K562 (cell line): ENCODE results near the gene PLXNA2. TPM values are rescaled to one million over a fixed set of nuclear protein-coding genes. Genes with fewer than 3 reads are reported as not detected.

Experiments
- ATAC-seq: fragments of 200-7000 bp; cut with Tn5 transposase; 3 replicates; pipeline ENCODE4 v1.9.1; 2020; ENCODE audit warnings: moderate library complexity
- BruUV-seq: library from RNA; stranded (reverse); fragments of 400-500 nt; replicated peaks from 2 replicates; lab custom pipeline; 2021; lab: Mats Ljungman, UMichigan
- CTCF ChIA-PET: fragments of 300-600 bp; formaldehyde crosslinking; extraction: SDS; loops from one replicate; lab custom pipeline; 2021; ENCODE audit warnings: low intra/inter-chr PET ratio; lab: Yijun Ruan, JAX
- POLR2A ChIA-PET: fragments of 300-600, 350-650 bp; sonication (Branson Sonifier 250); formaldehyde crosslinking; extraction: SDS; loops from one replicate; lab custom pipeline; 2021; ENCODE audit warnings: antibody characterized with exemption, inconsistent platforms; lab: Yijun Ruan, JAX
- DNase-seq, 4 experiments: peaks; one replicate each; pipeline versions ENCODE4 v3.0.0 to v3.0.0-alpha.2; 2011 to 2018; ENCODE audit warnings: low spot score in 3 of 4, mixed read lengths in 3 of 4; ENCODE audit errors: extremely low read depth in 1 of 4
- FAIRE-seq: peaks from 2 replicates; lab custom pipeline; 2011; peaks lifted over from hg19 to GRCh38; lab: Jason Lieb, UNC
- H2AFZ ChIP-seq: 2 replicates; pipeline ENCODE4 v1.6.0; 2011; ENCODE audit warnings: low read depth, low read length, control low read depth, inconsistent platforms
- H3K27ac ChIP-seq: fragments of 200-600 bp; 3 replicates; pipeline ENCODE4 v1.8.0; 2011; ENCODE audit warnings: low read depth, mild to moderate bottlenecking, control low read depth, inconsistent platforms, low read length, moderate library complexity, mixed read lengths; ENCODE audit errors: extremely low read depth
- H3K27me3 ChIP-seq, 2 experiments: fragments of 300-600 bp in 1 of 2; 2 replicates in 1 of 2; 3 replicates in 1 of 2; pipeline versions ENCODE4 v1.6.0 to v1.8.0; 2011; ENCODE audit warnings: inconsistent platforms in 2 of 2, low read length in 2 of 2, mild to moderate bottlenecking in 1 of 2, mixed read lengths in 1 of 2, moderate library complexity in 1 of 2; ENCODE audit not compliant: control insufficient read depth in 2 of 2, insufficient read depth in 2 of 2
- H3K36me3 ChIP-seq: fragments of 300-600 bp; 3 replicates; pipeline ENCODE4 v1.8.0; 2011; ENCODE audit warnings: mild to moderate bottlenecking, low read length, inconsistent platforms; ENCODE audit not compliant: control insufficient read depth, insufficient read depth
- H3K4me1 ChIP-seq, 2 experiments: fragments of 200-600 bp in 1 of 2; replicated peaks in 1 of 2; 2 replicates in 1 of 2; 3 replicates in 1 of 2; pipeline versions ENCODE4 v1.5.1 to v1.8.0; 2011; ENCODE audit warnings: inconsistent platforms in 2 of 2, low read length in 2 of 2, mild to moderate bottlenecking in 1 of 2, mixed read lengths in 1 of 2, moderate library complexity in 1 of 2; ENCODE audit not compliant: control insufficient read depth in 2 of 2, insufficient read depth in 2 of 2
- H3K4me2 ChIP-seq: 2 replicates; pipeline ENCODE4 v1.6.1; 2011; ENCODE audit warnings: low read length, control low read depth, inconsistent platforms, mixed read lengths; ENCODE audit not compliant: insufficient read depth
- H3K4me3 ChIP-seq: fragments of 200-600 bp; sonication (generic), shearing (Covaris generic); 2 replicates; pipeline ENCODE4 v1.5.1; 2016; ENCODE audit warnings: control low read depth, inconsistent platforms
- H3K79me2 ChIP-seq: fragments of 200-600 bp; 3 replicates; pipeline ENCODE4 v1.8.0; 2011; ENCODE audit warnings: low read length, inconsistent platforms; ENCODE audit not compliant: control insufficient read depth, insufficient read depth
- H3K9ac ChIP-seq, 2 experiments: 2 replicates each; pipeline versions ENCODE4 v1.6.0 to v1.6.1; 2011; ENCODE audit warnings: low read depth in 2 of 2, low read length in 2 of 2, control low read depth in 1 of 2, inconsistent platforms in 1 of 2, mild to moderate bottlenecking in 1 of 2, mixed read lengths in 1 of 2; ENCODE audit not compliant: insufficient read depth in 1 of 2
- H3K9me1 ChIP-seq: one replicate; pipeline ENCODE4 v1.6.0; 2011; ENCODE audit warnings: inconsistent platforms, mild to moderate bottlenecking, low read length, moderate library complexity; ENCODE audit not compliant: control insufficient read depth, insufficient read depth
- H3K9me3 ChIP-seq: replicated peaks from 2 replicates; pipeline ENCODE4 v1.5.1; 2011; ENCODE audit warnings: low read depth, low read length, inconsistent platforms; ENCODE audit not compliant: control insufficient read depth, insufficient read depth
- H4K20me1 ChIP-seq: replicated peaks from 2 replicates; pipeline ENCODE4 v1.6.1; 2011; ENCODE audit warnings: low read length, inconsistent platforms, mixed read lengths; ENCODE audit not compliant: control insufficient read depth, insufficient read depth
- AFF4 ChIP-seq: sonication (generic); formaldehyde crosslinking; IDR thresholded peaks from 2 replicates; pipeline ENCODE4 v1.8.0; 2023; ENCODE audit warnings: mild to moderate bottlenecking, missing genetic modification reagents
- CBFA2T3 ChIP-seq: fragments of 450-650 bp; IDR thresholded peaks from 2 replicates; pipeline ENCODE4 v1.6.1; 2017
- SMAD1 ChIP-seq: fragments of 150-350 bp; IDR thresholded peaks from 2 replicates; pipeline ENCODE4 v1.6.1; 2014; ENCODE audit warnings: low read length, low read depth; ENCODE audit not compliant: partially characterized antibody
- ZNF197 ChIP-seq: fragments of 200-800 bp; sonication (Bioruptor generic); IDR thresholded peaks from 2 replicates; pipeline ENCODE4 v1.6.1; 2016; ENCODE audit warnings: low read depth, missing genetic modification characterization, missing compliant biosample characterization
- ZNF511 ChIP-seq: sonication (generic); formaldehyde crosslinking; IDR thresholded peaks from 2 replicates; pipeline ENCODE4 v1.8.0; 2022; ENCODE audit warnings: mild to moderate bottlenecking, missing genetic modification reagents
- WGBS: fragments of 100-300 bp; shearing (Covaris generic); methylation state at CpG from one replicate; pipeline ENCODE4 v1.1.6; 2016; ENCODE audit warnings: low coverage, mixed read lengths; ENCODE audit not compliant: insufficient coverage; ENCODE audit errors: missing lambda C conversion rate; 5-methylcytosine and 5-hydroxymethylcytosine counted together
- in situ Hi-C: fragments of 300-500 bp; cut with MboI; formaldehyde crosslinking; loops from 4 replicates; pipeline ENCODE4 v1.15.0; 2018; ENCODE audit warnings: inconsistent platforms, mixed read lengths
- intact Hi-C: fragments of 100-400 bp; cut with micrococcal nuclease; formaldehyde crosslinking; loops from 2 replicates; pipeline ENCODE4 v1.14.2; 2022
- polyA plus RNA-seq, 8 experiments: library from polyadenylated mRNA; depleted of rRNA in 4 of 8; stranded (reverse) in 5 of 8; unstranded in 3 of 8; fragments of >200 nt; fragmentation: Nextera tagmentation in 2 of 8; fragmentation: Illumina TruSeq in 1 of 8; extraction: Ambion mirVana in 2 of 8; extraction: Trizol in 1 of 8; gene quantifications; 2 replicates each; pipeline versions ENCODE4 v1.2.1 to v1.2.3, GENCODE V29; 2011 to 2014; ENCODE audit warnings: inconsistent platforms in 1 of 8, missing spikeins in 1 of 8
- total RNA-seq, 7 experiments: library from RNA; depleted of rRNA in 6 of 7; stranded (reverse); fragments of >200 nt in 6 of 7; fragmentation: Illumina TruSeq in 2 of 7; extraction: Trizol in 2 of 7; gene quantifications; 2 replicates each; pipeline versions ENCODE4 v1.2.1 to v1.2.3, GENCODE V29; 2011 to 2021; ENCODE audit warnings: low replicate concordance in 1 of 7

PLXNA2 gene
- total and polyA plus RNA-seq, 9 of the 15 experiments (the other 6 are each of a cell fraction or from before 2014, with no cell fraction given): 0.01 to 1.3 (median 0.32) TPM

GRCh38 chr1:208280681-208281450 is 36.7 kb upstream of the PLXNA2 start:
- DNase-seq (no peak), ATAC-seq (no peak), FAIRE-seq (no peak)
- no peaks in the 10 kb centered on the region for H3K79me2 ChIP-seq
- H2AFZ ChIP-seq: no peak overlapping the region
- H3K27me3 ChIP-seq: peaks cover 3 to 9% of the 10 kb centered on the region in 2 experiments; a peak in 1 of 5 replicates
- 0 out of 2 replicates have a peak, but pooled peaks cover 4% of the 10 kb centered on the region for H4K20me1 ChIP-seq
- H3K36me3 ChIP-seq: no peaks in the 10 kb centered on the region
- in situ Hi-C loops (no loop called here), intact Hi-C loops (no loop called here)
- ChIA-PET POLR2A (interaction anchor here (0.8 kb wide), 1 partner anchor 259 kb away, joined by 4 read pairs; no protein-coding TSS in a partner anchor), CTCF (no interaction called here)
- whole genome bisulfite sequencing: 1% methylated on average over 8 of the region's 8 CpGs
- no peak overlapping the region for H3K4me2 ChIP-seq
- BruUV-seq: no TSS peak
- no peaks in the 10 kb centered on the region for H3K9me1 ChIP-seq
- H3K9ac ChIP-seq: no peak overlapping the region
- no peak overlapping the region for H3K4me3 ChIP-seq
- TF ChIP-seq SMAD1 (no peak), ZNF511 (CRISPR knock-in tag) (no peak), CBFA2T3 (0 out of 2 replicates have a peak, but pooled peaks have one; percentile 3), AFF4 (CRISPR knock-in tag) (no peak), ZNF197 (CRISPR knock-in tag) (no peak)
- no peaks in the 10 kb centered on the region for H3K9me3 ChIP-seq
- no peak overlapping the region for H3K27ac ChIP-seq
- H3K4me1 ChIP-seq: no peaks in the 10 kb centered on the region
